RWPE2 (cell line): ENCODE results near the gene CDKN2C.
"Not testable (repeated sequence)": the region's sequence is repeated elsewhere in the genome, so short reads cannot be mapped to it uniquely, and the experiment has no call there.

Experiments
- ATAC-seq: fragments of 200-7000 bp; cut with Tn5 transposase; 3 replicates; pipeline ENCODE4 v1.9.1; 2021; ENCODE audit warnings: low read depth
- DNase-seq: peaks from one replicate; pipeline ENCODE4 v3.0.0-alpha.2; 2020; ENCODE audit warnings: low spot score
- H3K27ac ChIP-seq: fragments of 450-650 bp; 2 replicates; pipeline ENCODE4 v1.5.1; 2017; ENCODE audit warnings: mild to moderate bottlenecking; ENCODE audit not compliant: poor library complexity, severe bottlenecking
- H3K27me3 ChIP-seq: fragments of 250-450 bp; sonication (Bioruptor Pico); 2 replicates; pipeline ENCODE4 v1.5.1; 2021; ENCODE audit warnings: mild to moderate bottlenecking, moderate library complexity; ENCODE audit not compliant: insufficient read depth, poor library complexity, severe bottlenecking
- H3K36me3 ChIP-seq: fragments of 250-450 bp; sonication (Bioruptor Pico); 2 replicates; pipeline ENCODE4 v1.5.1; 2020; ENCODE audit warnings: low read depth, mild to moderate bottlenecking, moderate library complexity
- H3K4me1 ChIP-seq: fragments of 250-450 bp; sonication (Bioruptor Pico); 2 replicates; pipeline ENCODE4 v1.5.1; 2021; ENCODE audit warnings: mild to moderate bottlenecking, moderate library complexity; ENCODE audit not compliant: insufficient read depth, poor library complexity, severe bottlenecking
- H3K4me3 ChIP-seq: fragments of 250-450 bp; sonication (Bioruptor Pico); 2 replicates; pipeline ENCODE4 v1.5.1; 2021; ENCODE audit warnings: mild to moderate bottlenecking, moderate library complexity; ENCODE audit not compliant: severe bottlenecking
- H3K9me3 ChIP-seq: fragments of 250-450 bp; sonication (Bioruptor Pico); 2 replicates; pipeline ENCODE4 v1.5.1; 2021; ENCODE audit warnings: mild to moderate bottlenecking, moderate library complexity; ENCODE audit not compliant: severe bottlenecking
- TF ChIP-seq, protein P1 (sequence below): fragments of 450-650 bp; IDR thresholded peaks from one replicate; pipeline ENCODE4 v1.5.1; 2017; ENCODE audit warnings: mild to moderate bottlenecking, moderate library complexity; ENCODE audit not compliant: poor library complexity, severe bottlenecking

Gene CDKN2C

DNA sequence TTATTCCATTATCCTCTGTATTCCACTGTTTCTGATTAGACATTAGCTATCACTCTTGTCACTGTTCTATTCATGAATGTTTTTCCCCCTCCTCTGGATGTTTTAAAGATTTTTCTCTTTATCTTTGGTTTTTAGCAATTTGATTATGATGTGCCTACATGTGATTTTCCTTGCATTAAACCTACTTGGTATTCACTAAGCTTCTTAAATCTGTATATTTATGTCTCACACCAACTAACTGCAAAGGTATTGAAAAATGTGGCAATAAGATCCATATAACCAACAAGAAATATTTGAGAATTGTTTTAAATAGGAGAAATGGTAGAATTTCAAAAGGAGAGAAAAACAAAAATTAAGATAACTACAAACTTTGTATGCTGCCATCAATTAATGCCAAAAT is 35.2 kb upstream of the CDKN2C start:
- no peak overlapping the region for H3K4me3 ChIP-seq
- ATAC-seq (no peak), DNase-seq (no peak)
- H3K27me3 ChIP-seq, result no peaks in the 10 kb centered on the region
- no peaks in the 10 kb centered on the region for H3K4me1 ChIP-seq
- H3K9me3 ChIP-seq, result peaks cover 2% of the 10 kb centered on the region
- no peak overlapping the region for H3K27ac ChIP-seq
- TF ChIP-seq, protein P1, sequence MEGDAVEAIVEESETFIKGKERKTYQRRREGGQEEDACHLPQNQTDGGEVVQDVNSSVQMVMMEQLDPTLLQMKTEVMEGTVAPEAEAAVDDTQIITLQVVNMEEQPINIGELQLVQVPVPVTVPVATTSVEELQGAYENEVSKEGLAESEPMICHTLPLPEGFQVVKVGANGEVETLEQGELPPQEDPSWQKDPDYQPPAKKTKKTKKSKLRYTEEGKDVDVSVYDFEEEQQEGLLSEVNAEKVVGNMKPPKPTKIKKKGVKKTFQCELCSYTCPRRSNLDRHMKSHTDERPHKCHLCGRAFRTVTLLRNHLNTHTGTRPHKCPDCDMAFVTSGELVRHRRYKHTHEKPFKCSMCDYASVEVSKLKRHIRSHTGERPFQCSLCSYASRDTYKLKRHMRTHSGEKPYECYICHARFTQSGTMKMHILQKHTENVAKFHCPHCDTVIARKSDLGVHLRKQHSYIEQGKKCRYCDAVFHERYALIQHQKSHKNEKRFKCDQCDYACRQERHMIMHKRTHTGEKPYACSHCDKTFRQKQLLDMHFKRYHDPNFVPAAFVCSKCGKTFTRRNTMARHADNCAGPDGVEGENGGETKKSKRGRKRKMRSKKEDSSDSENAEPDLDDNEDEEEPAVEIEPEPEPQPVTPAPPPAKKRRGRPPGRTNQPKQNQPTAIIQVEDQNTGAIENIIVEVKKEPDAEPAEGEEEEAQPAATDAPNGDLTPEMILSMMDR, result no peak
- peaks cover 3% of the 10 kb centered on the region; the same call in 1 of the 2 replicates for H3K36me3 ChIP-seq

DNA sequence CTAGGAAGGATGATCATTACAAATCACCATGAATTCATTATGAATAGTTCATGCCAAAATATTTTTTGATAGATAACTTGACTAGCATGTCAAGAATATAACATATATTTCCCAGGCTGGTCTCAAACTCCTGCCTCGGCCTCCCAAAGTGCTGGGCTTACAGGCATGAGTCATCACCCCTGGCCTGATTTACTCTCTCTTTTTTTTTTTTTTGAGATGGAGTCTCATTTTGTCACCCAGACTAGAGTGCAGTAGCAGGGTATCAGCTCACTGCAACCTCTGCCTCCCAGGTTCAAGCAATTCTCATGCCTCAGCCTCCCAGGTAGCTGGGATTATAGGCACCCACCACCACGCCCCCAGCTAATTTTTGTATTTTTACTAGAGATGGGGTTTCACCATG is 34.8 kb upstream of the CDKN2C start:
- not testable (repeated sequence) for H3K4me3 ChIP-seq, H3K9me3 ChIP-seq, H3K27ac ChIP-seq, H3K4me1 ChIP-seq, ATAC-seq, DNase-seq, H3K36me3 ChIP-seq, H3K27me3 ChIP-seq

DNA sequence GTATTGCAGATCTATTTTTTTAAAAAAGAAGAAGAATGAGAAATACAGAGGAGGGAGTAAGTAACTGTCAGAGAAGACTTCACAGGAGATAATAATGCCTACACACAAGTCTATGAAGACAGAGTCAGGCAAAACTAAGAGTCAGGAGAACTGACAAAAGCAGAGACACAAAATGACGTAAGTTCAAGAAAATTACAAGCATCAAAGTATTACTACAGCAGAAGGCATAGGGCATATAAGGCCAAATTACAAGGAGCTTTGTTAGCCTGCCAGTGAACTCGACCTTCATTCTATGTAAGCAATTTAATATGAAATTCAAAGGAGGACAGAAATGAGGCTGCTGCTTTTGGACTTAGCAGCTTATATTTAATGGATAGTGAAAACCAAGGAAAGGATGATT is 33.7 kb upstream of the CDKN2C start:
- peaks cover 2% of the 10 kb centered on the region for H3K9me3 ChIP-seq
- ATAC-seq (no peak), DNase-seq (no peak)
- H3K4me1 ChIP-seq, result no peaks in the 10 kb centered on the region
- H3K27ac ChIP-seq, result no peak overlapping the region
- H3K4me3 ChIP-seq, result no peak overlapping the region
- H3K27me3 ChIP-seq, result no peaks in the 10 kb centered on the region
- H3K36me3 ChIP-seq, result peaks cover 3% of the 10 kb centered on the region; the same call in 1 of the 2 replicates
- TF ChIP-seq, protein P1, result no peak

DNA sequence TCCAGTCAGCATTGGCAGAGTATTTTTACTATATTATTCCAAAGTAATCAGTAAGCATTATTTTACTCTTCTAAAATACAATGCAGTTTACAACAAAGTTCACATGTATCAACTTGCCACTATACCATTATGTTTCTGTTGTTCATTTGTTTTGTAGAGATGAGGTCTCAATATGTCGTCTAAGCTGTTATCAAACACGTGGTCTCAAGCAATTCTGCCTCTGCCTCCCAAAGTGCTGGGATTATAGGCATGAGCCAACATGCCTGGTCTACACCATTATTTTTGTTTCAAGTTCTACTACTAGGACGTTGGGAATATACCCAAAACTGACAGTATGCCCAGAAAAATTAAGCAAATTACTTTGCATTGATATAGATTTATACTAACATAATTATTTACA is 29.8 kb upstream of the CDKN2C start:
- Histone ChIP-seq H3K27ac (no peak overlapping the region), H3K9me3 (no peaks in the 10 kb centered on the region), H3K4me1 (peaks cover 2% of the 10 kb centered on the region), H3K36me3 (no peaks in the 10 kb centered on the region), H3K27me3 (no peaks in the 10 kb centered on the region), H3K4me3 (no peak overlapping the region)
- TF ChIP-seq, protein P1, result no peak
- ATAC-seq, result no peak
- DNase-seq, result no peak

DNA sequence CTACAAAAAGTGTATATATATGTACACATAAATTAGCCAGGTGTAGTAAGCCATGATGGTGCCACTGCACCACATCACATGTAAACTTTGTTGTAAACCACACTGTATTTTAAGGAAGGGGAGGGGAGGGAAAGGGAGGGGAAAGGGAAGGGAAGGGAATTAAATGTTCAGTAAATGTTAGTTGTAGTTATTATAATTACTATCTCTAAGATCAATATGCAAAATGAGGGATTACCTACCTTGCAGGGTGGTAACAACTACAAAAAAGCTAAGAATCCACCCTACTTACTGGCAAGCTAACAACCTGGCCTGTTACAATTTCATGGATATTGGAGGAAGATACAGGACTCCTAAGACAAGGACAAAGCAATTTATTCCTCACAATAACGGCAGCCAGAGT is 27.7 kb upstream of the CDKN2C start:
- H3K27me3 ChIP-seq, result no peaks in the 10 kb centered on the region
- H3K27ac ChIP-seq, result no peak overlapping the region
- H3K4me3 ChIP-seq, result no peak overlapping the region
- no peaks in the 10 kb centered on the region; the same call in 1 of the 2 replicates for H3K36me3 ChIP-seq
- H3K4me1 ChIP-seq, result peaks cover 2% of the 10 kb centered on the region
- TF ChIP-seq, protein P1, result no peak
- ATAC-seq, result no peak
- no peaks in the 10 kb centered on the region for H3K9me3 ChIP-seq
- no peak for DNase-seq
